Measurements from ENCODE around the gene MAPKAP1.

Gene MAPKAP1

DNA sequence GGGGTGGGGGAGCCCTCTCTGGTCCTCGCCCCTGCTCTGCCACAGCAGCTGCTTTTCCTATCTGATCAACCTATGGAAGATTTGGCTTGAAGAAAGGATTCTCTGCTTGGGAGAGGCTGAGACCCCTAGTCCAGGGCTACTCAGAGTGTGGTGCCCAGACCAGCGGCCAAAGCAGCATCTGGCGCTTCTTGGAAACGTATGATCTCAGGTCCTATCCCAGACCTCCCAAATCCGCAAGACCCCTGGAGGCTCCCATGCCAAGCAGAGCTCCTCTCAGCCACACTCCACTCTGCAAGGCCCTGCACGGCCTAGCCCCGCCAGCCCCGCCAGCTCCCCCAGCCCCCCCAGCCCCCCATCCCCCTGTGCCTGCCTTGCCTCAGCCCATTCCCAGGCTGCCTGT lies 263.6 kb downstream of the MAPKAP1 start:
- no peak for DNase-seq

DNA sequence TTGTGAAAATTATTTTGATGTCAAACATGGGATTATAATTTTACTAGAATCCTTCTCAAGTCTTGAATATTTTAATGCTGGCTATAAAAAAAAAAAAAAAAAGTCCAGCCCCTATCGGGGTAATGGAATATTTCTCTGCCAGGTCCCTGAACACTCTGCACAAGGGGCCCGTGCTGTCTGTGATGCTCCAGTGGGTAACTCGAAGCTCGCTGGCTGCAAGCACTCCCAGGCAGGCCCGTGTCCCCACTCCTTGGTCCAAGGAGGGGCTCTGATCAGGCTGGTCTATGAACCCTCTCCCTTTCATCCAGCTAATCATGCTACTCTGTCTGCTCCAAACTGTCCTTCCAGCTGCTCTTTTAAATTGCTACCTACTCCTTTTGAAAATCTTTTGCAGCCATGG lies 264.6 kb downstream of the MAPKAP1 start:
- no peak for DNase-seq

DNA sequence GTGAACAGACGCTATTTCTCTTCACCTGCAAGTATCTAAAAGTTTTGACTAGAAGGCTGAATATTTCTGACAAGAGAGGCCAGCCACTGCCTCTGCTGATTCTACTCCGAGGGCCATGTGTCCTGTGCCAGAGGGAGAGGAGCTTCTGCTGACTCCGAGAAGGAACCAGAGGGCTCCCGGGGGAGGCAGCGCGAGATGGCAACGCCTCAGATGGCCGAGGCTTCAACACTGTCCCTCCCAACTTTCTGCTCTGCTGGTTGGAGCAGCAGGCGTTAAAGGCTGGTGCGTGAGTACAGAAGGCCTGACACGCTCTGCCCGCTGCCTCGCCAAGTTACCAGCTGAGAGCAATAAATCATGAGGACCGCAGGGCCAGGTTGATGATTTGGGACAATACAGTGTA lies 266.6 kb downstream of the MAPKAP1 start:
- no peak for DNase-seq

DNA sequence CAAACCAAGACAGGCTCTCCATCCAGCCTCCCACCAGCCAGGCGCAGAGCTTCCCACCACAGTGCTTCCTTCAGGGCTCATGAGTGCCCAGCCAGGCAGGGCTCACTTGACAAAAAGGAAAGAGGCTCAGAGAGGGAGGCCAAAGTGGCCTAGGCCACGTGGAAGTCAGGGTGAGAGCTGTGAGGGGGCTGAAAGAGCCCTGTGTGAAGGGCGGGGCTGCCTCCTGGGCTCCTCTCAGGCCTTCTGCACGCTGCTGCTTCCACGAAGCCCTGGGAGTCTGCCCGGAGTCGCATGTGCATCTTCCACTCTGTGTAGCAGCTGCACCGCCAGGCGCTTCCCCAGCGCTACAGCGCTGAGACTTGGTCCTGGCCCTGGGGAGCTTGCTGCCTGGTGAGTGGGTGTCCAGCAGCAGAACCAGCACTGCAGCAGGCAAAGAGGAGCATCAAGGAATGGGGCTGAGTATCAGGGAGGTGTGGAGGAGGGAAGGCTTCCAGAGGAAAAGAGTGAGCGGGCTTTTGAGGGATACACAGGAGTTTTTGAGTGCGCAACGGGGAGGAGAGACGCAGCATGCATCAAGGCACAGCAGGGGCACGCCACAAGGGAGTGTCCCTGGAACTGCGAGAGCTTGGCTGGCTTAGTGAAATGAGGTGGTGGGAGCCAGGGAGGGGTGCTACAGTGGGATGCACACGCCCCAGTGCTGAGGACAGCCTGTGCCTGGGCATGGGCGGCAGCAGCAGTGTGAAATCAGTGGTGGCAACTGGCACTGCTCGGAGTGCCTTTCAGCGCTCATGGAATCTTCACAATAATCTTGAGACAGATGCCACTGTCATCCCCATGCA lies 267.4 kb downstream of the MAPKAP1 start:
- no peak for DNase-seq

DNA sequence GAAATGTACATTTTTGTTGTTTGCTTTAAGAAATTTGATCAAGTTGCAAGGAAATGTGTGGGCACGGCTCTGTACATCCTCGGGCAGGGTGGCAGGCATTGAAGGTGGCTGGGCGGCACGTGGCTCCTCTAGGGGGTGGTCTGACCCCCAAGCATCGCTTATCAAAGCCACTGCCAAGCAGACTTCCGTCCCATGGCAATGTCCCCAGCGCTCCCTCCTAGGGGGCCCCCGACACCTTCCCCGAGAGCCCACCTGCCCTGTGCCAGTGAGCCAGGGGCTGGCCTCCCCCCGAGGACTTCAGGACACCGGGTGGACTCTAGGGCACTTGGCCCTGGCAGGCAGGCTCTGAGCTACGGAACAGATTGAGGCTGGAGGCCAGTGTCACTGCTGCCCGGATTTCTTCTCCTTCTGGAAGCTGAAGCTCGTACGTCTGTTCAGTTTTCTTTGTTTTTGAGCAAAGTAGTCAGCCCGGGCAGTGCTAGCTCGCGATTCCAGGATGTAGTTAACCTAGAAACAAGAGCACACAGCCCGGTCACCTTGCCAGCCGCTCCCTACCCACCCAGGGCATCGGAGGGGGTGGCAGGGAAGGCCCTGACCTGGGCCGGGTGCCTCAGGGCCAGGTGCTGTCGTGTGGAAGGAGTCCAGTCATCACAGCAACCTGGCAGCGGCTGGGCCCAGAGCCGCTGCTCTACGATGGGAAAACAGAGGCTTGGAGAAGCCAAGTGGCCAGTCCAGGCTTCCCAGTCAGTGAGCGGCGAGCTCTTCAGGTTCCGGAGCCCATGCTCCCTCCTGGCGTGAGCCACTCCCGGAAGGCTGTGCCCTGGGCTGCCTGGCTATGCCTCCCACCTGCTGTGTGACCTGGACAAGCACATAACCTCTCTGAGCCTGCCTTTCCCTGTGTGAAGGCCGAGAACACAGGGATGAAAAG lies 268.2 kb downstream of the MAPKAP1 start:
- DNase-seq = no peak

DNA sequence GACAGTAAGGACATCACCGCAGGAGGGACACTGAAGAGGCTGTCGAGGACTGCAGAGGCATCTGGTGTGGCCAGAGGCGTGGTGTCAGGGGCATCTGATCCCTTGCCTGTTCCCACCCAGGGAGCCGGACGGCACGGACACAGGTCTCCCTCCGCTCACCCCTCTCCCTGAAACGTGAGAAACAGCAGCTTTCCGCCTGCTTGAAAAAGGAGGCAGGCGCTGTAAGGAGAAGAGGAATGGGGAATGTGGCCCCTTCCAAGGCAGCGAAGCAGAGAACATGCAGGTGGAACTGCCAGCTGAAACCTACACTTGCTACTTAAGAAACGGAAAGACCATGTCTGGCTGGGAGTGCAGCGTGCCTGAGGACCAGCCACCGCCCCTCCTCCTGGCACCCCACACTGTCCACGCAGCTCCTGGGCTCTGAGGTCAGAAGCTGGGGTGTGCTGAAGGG lies 269.2 kb downstream of the MAPKAP1 start:
- no peak for DNase-seq

DNA sequence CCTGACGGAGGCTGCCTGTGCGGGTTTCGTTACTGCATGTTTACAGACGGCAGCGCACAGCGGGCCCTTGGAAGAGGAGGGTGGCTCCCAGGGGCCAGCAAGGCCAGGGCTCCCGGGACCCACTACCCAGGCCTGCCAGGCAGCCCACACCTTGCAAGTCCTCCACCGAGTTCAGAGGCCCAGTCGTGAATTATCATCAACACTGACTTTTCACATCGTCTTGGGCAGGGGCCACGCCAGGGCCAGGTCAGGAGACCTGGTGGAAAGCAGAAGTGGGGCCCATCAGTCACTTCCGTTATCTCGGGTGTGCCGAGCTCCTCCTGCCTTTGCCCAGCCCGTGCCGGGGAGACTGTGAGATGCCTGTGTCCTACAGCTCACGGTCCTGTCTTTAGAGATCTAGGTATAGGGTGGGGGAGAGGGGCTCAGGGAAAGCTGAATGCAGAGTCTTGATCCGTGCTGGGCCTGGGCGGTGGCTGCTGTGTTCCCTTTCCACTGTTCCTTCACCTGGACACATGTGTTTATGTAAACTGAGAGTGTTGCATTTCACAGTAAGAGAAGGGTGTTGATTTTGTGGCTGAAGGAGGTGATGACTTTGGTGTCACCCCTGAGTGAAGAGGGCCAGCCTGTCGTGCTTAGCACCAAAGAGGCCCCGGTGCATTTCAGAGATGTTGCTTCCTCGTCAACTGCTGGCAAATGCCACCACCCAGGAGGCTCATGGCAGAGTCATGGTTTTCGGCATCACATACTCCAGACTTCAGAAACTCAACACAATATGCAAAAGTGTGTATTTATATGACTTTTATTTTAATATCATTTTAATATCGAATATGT lies 270.2 kb downstream of the MAPKAP1 start:
- DNase-seq = no peak

DNA sequence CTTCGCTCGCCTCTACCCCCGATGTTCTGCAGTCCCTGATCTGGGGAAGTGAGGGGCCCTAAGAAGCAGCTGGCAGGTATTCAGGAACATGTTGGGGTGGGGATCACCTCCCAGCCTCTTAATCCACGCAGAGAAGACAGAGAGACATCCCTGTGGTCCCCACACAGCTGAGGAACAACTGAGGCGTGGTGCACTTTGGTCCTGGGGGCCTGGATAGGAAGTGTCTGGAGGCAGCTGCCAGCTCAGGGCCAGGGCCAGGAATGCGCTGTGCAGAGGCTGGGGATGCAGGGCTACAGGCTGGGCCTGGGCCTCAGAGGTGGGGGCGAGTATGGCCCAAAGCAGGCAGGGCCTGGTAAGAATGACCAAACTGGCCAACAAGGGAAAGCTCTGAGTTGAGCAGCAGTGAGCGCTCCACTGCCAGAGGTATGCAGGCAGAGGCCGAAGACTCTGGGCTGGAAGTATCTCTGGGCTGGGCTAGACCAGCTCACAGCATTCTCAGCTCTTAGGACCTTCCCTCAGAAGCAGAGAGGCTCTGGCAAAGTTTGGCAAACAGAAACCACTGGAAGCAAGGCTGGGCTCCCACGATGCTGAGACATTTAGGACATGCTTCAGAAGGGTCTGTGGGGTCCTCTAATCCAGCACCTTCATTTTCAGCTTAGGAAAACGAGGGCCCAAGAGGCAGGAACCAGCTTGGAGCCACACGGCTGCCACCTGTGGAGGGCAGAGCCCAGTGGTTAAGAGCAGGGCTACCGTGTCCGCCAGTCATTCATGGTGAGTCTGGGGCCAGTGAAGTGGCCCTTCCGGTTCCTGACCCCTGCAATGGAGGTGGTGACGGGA lies 271.0 kb downstream of the MAPKAP1 start:
- no peak for DNase-seq

DNA sequence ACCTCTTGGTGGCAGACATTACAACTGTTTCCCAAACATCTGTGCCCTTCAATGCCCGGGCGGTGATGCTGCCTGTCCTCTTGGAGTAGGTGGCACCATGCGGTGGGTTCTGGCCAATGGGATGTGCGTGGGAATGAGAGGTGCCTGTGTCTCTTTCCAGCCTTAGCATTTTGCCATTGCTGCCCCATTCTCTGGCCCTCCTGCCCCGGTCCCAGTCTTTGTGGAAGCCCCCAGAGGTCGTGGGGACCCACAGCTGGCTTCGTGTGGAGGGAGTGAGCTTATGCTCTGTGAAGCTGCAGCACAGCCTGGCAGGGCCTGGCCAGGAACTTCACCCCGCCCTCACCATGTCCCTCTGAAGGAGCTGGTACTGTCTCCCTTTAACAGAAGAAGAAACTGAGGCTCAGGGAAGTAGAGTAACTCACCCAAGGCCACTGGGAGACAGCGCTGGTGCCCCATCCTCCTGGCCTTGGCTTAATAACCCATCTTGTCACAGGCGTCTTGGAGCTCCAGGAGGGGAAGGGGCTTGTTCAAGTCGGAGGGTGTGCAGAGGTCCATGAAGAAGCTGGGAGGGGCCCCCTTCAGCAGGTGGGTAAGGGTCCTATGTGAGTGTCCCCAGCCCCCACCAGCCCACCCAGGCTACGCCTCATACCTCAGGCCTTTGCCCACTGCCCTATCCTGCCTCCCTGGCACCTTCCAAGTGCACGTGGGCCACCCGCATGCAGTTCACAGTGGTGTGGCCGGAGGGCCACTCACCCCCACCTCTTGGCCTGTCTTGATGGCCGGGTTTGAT lies 271.8 kb downstream of the MAPKAP1 start:
- DNase-seq = no peak

DNA sequence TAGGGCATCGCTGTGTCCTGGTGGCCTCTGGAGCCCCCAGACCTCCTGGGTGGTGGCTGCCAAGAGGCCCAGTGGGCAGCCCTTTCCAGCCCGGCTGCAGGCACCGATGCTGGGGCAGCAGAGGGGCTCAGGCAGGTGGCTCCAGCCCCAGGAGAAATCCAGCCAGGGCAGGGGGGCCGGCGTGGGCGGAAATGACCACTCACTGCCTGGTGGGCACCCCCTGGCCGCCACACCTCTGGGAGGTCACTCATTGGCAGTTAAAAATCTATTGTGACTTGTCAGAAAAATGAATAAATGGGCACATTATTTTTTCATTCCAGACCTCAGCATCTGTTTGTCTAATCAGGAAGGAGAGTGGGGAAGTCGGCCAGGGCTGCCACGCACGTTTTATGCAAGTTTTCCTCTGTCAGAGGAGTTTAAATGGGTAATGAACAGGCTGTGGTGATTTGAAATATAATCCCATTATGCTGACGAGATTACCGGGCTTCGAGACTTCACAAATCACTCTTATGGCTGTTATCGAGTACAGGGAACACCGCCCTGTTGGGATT lies 273.5 kb downstream of the MAPKAP1 start:
- DNase-seq = no peak

DNA sequence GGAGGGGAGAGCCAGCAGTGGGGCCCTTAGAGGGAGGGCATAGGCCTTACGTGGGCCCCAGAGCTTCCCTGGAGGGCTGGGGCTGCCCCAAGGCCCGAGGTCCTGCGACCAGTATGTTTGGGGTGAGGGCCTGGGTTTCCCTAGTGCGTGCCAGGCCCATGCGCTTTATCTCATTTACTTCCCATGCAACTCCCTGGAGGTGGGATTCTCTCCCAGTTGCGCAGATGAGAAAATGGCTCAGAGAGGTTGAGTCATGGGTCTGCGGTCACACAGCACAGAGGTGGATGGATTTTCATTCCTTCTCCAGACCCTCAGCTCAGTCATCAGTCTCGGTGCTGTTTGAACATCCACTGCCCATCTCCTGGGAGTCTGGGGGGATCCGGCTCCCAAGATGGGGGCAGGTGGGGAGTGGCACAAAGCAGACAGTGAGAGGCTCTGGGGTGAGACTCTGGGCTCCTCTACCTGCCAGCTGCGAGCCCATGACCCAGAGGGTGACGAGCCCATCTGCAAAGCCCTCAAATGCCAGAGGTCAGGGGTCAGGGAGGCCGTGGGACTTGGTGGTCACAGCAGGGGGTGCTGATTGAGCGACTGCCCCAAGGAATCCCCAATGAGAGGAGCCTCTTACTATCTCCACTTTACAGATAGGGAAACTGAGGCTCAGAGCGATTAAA lies 274.2 kb downstream of the MAPKAP1 start:
- DNase-seq = no peak

DNA sequence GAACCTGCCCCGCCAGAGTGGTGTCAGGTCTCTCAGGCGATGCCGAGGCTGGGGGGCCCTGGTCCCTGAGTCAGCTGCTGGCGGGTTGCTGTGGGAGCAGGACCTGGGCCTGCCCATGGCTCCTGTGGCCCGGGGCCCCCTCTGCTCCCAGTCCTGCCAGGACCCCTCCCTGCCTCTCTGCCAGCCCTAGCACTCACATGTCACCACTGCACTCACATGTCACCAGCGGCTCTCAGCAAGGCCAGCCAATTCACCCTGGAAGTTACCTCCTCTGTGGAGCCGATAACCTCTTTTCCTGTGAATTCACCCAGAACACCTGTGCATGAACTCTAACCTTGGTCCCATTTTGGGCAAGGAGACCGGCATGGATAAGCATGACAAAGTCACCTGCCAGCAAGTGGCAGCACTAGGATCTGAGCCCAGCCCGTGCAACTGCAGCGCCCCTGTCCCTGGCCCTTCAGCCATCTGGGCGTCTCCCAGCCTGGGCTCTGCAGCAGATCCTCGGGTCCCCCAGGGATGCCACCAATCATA lies 275.2 kb downstream of the MAPKAP1 start:
- no peak for DNase-seq

DNA sequence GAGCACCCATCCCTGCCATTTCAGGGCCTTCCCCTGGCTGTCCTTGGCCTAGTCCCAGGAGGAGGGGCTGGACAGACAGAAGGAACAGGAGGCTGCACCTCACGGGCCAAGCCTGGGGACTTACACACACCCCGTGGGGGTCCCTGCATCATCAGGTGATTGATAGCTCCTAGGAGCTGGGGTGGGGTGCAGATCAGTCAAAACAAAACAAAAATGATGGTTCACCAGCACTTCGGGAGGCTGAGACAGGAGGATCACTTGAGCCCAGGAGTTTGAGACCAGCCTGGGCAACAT lies 276.0 kb downstream of the MAPKAP1 start:
- DNase-seq = no peak

DNA sequence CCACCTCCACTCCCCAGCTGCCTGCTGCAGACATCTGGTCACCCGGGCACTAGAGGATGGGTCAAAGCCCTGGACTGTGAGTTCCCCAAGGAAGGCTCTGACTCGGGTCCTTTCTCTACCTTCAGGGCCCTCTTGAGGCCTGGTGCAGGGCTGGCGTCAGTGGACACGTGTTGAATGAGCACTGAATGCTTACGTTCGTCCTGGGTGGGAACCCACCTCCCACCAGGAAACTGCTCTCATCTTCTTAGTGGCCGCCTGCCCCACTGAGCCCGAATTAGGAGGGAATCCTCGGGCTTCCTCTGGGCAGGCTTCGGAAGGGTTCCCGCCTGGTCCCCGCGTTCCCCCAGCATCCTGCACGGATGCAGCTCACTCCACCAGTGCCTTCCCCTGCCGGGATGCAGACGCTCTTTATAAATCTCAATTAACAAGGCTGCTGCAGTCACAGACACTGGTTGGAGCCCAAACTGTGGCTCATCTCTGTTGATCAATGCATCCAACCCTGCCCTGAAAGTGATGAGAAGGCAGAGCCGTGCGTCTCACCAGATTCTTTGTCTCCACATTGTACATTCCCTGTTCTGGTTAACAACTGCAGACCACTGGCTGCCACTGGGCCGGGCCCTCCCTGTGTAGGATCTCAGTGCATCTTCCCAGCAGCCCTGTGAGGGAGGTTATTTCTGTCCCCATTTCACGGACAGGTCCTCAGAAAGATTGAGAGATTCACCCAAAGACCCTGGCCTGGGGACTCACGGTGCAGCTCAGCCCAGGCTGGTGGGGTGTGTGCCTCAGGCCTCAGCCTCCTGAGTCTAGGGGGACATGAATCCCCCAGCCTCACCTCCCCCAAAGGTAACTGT lies 276.6 kb downstream of the MAPKAP1 start:
- no peak for DNase-seq

DNA sequence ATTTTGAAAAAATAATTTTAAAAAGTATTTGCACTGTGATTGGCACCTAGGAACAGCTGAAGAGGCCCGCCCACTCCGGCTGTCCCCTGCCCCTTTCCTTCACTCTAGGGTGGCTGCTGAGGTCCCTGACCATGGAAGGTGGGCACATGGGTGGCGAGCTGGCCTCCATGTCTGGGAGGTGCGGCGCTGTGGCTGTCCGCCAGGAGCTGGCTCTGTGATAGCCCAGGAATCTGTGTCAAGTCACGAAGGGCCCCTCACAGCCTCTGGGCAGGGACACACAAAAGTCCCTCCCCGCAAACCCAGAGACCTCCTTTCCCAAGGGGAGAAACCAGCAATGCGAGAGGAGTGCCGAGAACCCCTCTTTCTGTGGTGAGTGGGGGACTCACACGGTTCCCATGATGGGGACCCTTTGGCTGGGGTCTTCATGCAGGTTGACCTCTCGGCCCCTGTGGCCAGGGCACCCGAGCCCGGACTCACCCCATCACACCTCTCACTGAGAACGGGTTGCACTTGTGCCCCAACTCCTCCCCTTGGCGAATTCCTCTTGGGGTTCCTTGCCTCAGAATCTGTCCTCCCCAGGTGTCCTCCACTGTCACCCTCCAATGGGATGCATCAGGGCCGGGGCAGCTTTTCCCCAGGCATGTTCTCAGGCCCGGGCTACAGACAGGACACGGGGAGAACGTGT lies 277.4 kb downstream of the MAPKAP1 start:
- DNase-seq = no peak

DNA sequence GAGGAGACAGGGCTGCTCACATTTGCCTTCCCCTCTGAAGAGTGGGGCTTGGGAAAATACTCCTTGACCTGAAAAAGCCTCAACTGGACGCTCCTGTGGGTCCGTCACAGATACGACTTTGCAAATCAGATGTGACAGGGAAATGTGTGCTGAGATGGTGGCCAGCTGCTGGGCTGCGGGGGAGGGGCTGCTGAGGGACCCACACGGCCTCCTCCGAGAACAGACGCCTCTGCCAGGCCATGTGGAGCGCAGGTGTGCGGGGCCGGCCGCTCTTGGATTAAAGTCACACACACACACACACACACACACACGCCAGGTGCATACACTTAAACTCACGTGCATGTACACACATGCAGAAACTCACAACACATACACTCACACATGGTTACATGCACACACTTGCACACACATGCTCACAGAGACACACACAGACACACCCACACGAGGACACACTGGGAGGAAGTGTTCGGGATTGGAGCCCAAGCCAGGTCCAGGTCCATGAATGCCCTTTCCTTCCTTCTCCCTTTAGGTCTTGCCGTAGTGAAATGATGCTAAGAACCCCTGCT lies 278.0 kb downstream of the MAPKAP1 start:
- DNase-seq = no peak

DNA sequence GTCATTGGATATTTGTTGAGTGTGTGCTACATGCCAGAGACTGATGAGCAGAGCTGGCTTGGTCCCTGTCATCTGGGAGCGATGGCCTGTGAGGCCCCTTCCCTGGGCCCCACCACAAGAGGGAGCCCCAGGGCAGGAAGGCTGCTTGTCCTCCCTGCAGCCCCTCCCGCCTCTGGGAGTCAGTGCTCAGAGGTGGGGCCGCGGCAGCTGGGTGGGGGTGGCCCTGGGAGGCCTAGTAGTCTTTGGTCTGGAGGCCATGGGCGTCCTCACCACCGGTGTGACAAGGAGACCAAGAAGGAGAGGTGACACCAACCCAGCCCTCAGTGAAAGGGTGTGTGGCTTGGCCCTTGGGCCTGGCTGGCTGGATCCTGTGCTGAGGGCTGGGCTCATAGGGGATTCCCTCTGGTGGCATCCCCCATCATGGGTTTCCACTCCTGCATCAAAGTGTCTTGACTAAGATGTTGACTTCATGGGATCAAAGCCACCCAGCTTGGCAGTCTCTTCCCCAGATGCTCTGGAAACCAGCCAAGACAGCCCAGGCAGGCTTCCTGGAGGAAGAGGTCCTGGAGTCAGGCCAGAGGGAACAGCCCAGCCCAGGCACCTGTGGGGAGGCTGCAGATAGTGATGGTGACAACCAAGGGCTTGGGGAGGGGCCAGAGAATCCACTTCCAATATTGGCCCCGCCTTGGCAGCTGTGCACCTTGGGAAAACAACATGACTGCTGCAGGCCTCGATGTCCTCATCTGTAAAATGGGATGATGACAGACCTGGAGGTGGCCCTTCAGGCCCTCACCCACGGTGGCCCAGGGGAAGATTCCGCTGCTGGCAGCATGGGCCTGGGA lies 278.7 kb downstream of the MAPKAP1 start:
- DNase-seq = peak; percentile 61
